Vagina (tissue), 2 donors: ENCODE results near the gene ARHGAP21.

Source experiments
- POLR2A ChIP-seq, 2 donors: fragments of 450-650 bp; IDR thresholded peaks; one replicate each; pipeline ENCODE4 v1.6.1; 2017; ENCODE audit warnings: antibody characterized with exemption in 2 of 2, mild to moderate bottlenecking in 2 of 2, moderate library complexity in 2 of 2
- POLR2AphosphoS5 ChIP-seq, 2 donors: sonication (generic); formaldehyde crosslinking; IDR thresholded peaks; one replicate each; pipeline ENCODE4 v1.9.0; 2017; ENCODE audit warnings: antibody characterized with exemption in 2 of 2, mild to moderate bottlenecking in 2 of 2, low read depth in 1 of 2; ENCODE audit not compliant: insufficient read depth in 1 of 2
- TF ChIP-seq, protein P1 (sequence below), 3 experiments: fragments of 450-650 bp in 2 of 3; fragments of 200-600 bp in 1 of 3; sonication (generic) in 1 of 3; IDR thresholded peaks; one replicate each; pipeline ENCODE4 v1.5.1; 2017 to 2019; ENCODE audit warnings: antibody characterized with exemption in 3 of 3, mild to moderate bottlenecking in 2 of 3, moderate library complexity in 2 of 3

DNA sequence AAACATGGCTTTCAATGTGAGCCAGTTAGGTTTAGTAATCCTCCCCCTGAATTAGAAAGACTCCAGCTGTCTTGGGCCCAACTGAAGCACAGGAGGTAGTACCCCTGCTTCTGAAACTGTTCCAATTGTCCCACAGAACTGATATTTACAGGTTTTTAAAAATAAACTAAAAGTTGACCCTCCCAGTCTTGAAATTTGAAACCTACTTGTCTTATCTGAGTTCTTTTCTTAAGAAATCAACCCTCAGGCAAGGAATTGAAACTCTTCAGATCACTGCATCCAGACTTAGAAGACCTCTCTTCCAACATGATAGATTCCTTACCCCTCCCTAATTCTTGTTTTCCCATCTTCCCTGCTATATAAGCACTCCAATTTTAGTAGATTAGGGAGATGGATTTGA, 13.3 kb upstream of the ARHGAP21 start:
- TF ChIP-seq, protein P1, sequence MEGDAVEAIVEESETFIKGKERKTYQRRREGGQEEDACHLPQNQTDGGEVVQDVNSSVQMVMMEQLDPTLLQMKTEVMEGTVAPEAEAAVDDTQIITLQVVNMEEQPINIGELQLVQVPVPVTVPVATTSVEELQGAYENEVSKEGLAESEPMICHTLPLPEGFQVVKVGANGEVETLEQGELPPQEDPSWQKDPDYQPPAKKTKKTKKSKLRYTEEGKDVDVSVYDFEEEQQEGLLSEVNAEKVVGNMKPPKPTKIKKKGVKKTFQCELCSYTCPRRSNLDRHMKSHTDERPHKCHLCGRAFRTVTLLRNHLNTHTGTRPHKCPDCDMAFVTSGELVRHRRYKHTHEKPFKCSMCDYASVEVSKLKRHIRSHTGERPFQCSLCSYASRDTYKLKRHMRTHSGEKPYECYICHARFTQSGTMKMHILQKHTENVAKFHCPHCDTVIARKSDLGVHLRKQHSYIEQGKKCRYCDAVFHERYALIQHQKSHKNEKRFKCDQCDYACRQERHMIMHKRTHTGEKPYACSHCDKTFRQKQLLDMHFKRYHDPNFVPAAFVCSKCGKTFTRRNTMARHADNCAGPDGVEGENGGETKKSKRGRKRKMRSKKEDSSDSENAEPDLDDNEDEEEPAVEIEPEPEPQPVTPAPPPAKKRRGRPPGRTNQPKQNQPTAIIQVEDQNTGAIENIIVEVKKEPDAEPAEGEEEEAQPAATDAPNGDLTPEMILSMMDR (IDR thresholded peaks at IDR 0.05) = no peak
- TF ChIP-seq POLR2AphosphoS5 (IDR thresholded peaks at IDR 0.05; ENCODE audit: insufficient read depth in 1 of 2, low read depth in 1 of 2) = no peak
- no peak for TF ChIP-seq POLR2A (IDR thresholded peaks at IDR 0.05)
